Endothelial cell of umbilical vein (primary cell): Measurements from ENCODE around the gene SLC52A1. TPM values are rescaled to one million over a fixed set of nuclear protein-coding genes. Genes with fewer than 3 reads are reported as not detected.
A peak's percentile ranks its signal among the peaks of the same experiment; 100 is the strongest.

ENCODE experiments used
- BruUV-seq: library from RNA; stranded (reverse); fragments of 400-500 nt; replicated peaks from 2 replicates; lab custom pipeline; 2021; lab: Mats Ljungman, UMichigan
- CTCF ChIA-PET: fragments of 300-600, 350-600 bp; sonication (Branson Sonifier 250); formaldehyde crosslinking; loops from one replicate; lab custom pipeline; 2021; ENCODE audit warnings: antibody characterized with exemption, inconsistent platforms; lab: Charles Lee
- POLR2A ChIA-PET: fragments of 300-600, 350-600 bp; sonication (Branson Sonifier 250); formaldehyde crosslinking; loops from one replicate; lab custom pipeline; 2021; ENCODE audit warnings: antibody characterized with exemption, inconsistent platforms; lab: Charles Lee
- DNase-seq: peaks from one replicate; pipeline ENCODE4 v3.0.0-alpha.2; 2011; ENCODE audit warnings: low read depth, low spot score
- FAIRE-seq: peaks from 2 replicates; lab custom pipeline; 2011; peaks lifted over from hg19 to GRCh38; lab: Jason Lieb, UNC
- H2AFZ ChIP-seq: 2 replicates; pipeline ENCODE4 v1.6.0; 2012; ENCODE audit warnings: low read depth, low read length, control low read depth, inconsistent platforms
- H3K27ac ChIP-seq: 2 replicates; pipeline ENCODE4 v1.5.1; 2011; ENCODE audit warnings: low read depth, mild to moderate bottlenecking, control low read depth, low read length, moderate library complexity; ENCODE audit not compliant: insufficient read depth
- H3K27me3 ChIP-seq, 2 experiments: 2 replicates each; pipeline versions ENCODE4 v1.6.0 to v1.6.1; 2011; ENCODE audit warnings: low read length in 2 of 2, mixed read lengths in 1 of 2; ENCODE audit not compliant: control insufficient read depth in 2 of 2, insufficient read depth in 2 of 2
- H3K36me3 ChIP-seq, 2 experiments: 2 replicates in 1 of 2; 3 replicates in 1 of 2; pipeline ENCODE4 v1.5.1; 2011; ENCODE audit warnings: low read length in 2 of 2, mild to moderate bottlenecking in 1 of 2, moderate library complexity in 1 of 2; ENCODE audit not compliant: control insufficient read depth in 2 of 2, insufficient read depth in 2 of 2; ENCODE audit errors: extremely low read depth in 1 of 2
- H3K4me1 ChIP-seq: 3 replicates; pipeline ENCODE4 v1.5.1; 2011; ENCODE audit warnings: mild to moderate bottlenecking, low read length; ENCODE audit not compliant: control insufficient read depth, insufficient read depth; ENCODE audit errors: extremely low read depth
- H3K4me2 ChIP-seq: 2 replicates; pipeline ENCODE4 v1.6.1; 2011; ENCODE audit warnings: low read length, control low read depth, mixed read lengths; ENCODE audit not compliant: insufficient read depth
- H3K4me3 ChIP-seq, 3 experiments: fragments of 200-600 bp in 1 of 3; sonication (generic), shearing (Covaris generic) in 1 of 3; replicated peaks in 1 of 3; 2 replicates each; pipeline ENCODE4 v1.5.1; 2011 to 2016; ENCODE audit warnings: control low read depth in 3 of 3, low read length in 3 of 3, mild to moderate bottlenecking in 2 of 3, inconsistent platforms in 1 of 3, low read depth in 1 of 3, moderate library complexity in 1 of 3; ENCODE audit not compliant: insufficient read depth in 1 of 3
- H3K79me2 ChIP-seq: 2 replicates; pipeline ENCODE4 v1.6.0; 2012; ENCODE audit warnings: low read length, inconsistent platforms; ENCODE audit not compliant: control insufficient read depth, insufficient read depth
- H3K9ac ChIP-seq: replicated peaks from 2 replicates; pipeline ENCODE3; 2011; ENCODE audit warnings: low read length, control low read depth; ENCODE audit not compliant: insufficient read depth; ENCODE audit errors: extremely low read depth
- H3K9me1 ChIP-seq: replicated peaks from 3 replicates; pipeline ENCODE4 v1.6.0; 2011; ENCODE audit warnings: mild to moderate bottlenecking, low read length; ENCODE audit not compliant: control insufficient read depth, insufficient read depth; ENCODE audit errors: extremely low read depth
- H3K9me3 ChIP-seq: replicated peaks from 2 replicates; pipeline ENCODE4 v1.5.1; 2012; ENCODE audit warnings: low read length, inconsistent platforms; ENCODE audit not compliant: control insufficient read depth, insufficient read depth
- H4K20me1 ChIP-seq: replicated peaks from 2 replicates; pipeline ENCODE3; 2011; ENCODE audit warnings: mild to moderate bottlenecking, low read length; ENCODE audit not compliant: control insufficient read depth, insufficient read depth; ENCODE audit errors: extremely low read depth
- FOS ChIP-seq: IDR thresholded peaks from 2 replicates; pipeline ENCODE4 v1.6.1; 2011; ENCODE audit warnings: mild to moderate bottlenecking, low read length, moderate library complexity, borderline replicate concordance; ENCODE audit not compliant: insufficient read depth
- GATA2 ChIP-seq: IDR thresholded peaks from 2 replicates; pipeline ENCODE4 v1.7.0; 2011; ENCODE audit warnings: low read depth, mild to moderate bottlenecking, moderate library complexity, mixed read lengths, low read length; ENCODE audit not compliant: insufficient read length, insufficient read depth
- JUN ChIP-seq: IDR thresholded peaks from 2 replicates; pipeline ENCODE4 v1.6.1; 2011; ENCODE audit warnings: borderline replicate concordance, low read depth; ENCODE audit not compliant: insufficient read length, insufficient read depth
- MAX ChIP-seq: IDR thresholded peaks from 2 replicates; pipeline ENCODE4 v1.6.1; 2011; ENCODE audit not compliant: insufficient read depth, insufficient read length
- MYC ChIP-seq: IDR thresholded peaks from one replicate; pipeline ENCODE4 v1.6.1; 2011; ENCODE audit warnings: mild to moderate bottlenecking, low read depth, low read length
- POLR2A ChIP-seq: IDR thresholded peaks from 2 replicates; pipeline ENCODE4 v1.6.1; 2012; ENCODE audit warnings: low read depth, mild to moderate bottlenecking, control low read depth, low read length
- dilution Hi-C: fragments of 300-500 bp; cut with MboI; formaldehyde crosslinking; loops from one replicate; pipeline ENCODE4 v1.15.0; 2019; ENCODE audit warnings: low sequenced_read_pairs; ENCODE audit not compliant: extremely low pct_ligation_motif_present
- intact Hi-C: fragments of 100-400 bp; cut with micrococcal nuclease; formaldehyde crosslinking; loops from one replicate; pipeline ENCODE4 v1.10.0; 2022
- polyA plus RNA-seq, 4 experiments: library from polyadenylated mRNA; depleted of rRNA in 3 of 4; stranded (reverse) in 3 of 4; unstranded in 1 of 4; fragments of >200 nt; gene quantifications; 2 replicates each; pipeline versions ENCODE4 v1.2.1 to v1.2.3, GENCODE V29; 2011 to 2012; ENCODE audit warnings: missing spikeins in 1 of 4
- total RNA-seq: library from RNA; stranded (reverse); gene quantifications from 2 replicates; pipeline ENCODE4 v1.2.3, GENCODE V29; 2021

Gene SLC52A1
- total and polyA plus RNA-seq, 2 donors (not counting 3 experiments of a cell fraction or from before 2014, with no cell fraction given): 0.04 TPM; not detected in 1

- CTCF ChIA-PET: interaction anchor here (1.9 kb wide), 1 partner anchor 103 kb away, joined by 9 read pairs; no protein-coding TSS in a partner anchor
Measured at GRCh38 chr17:5011928-5012327, 23.3 kb downstream of the SLC52A1 start.

GRCh38 chr17:5003214-5003867, 31.9 kb downstream of the SLC52A1 start:
- no TSS peak for BruUV-seq
- no peaks in the 10 kb centered on the region for H3K9me1 ChIP-seq
- CTCF ChIA-PET: interaction anchor here (0.9 to 1.5 kb wide), 2 partner anchors 16 to 25 kb away, joined by 4 read pairs; partner anchors contain the start of gene CAMTA2
- DNase-seq (no peak), FAIRE-seq (no peak)
- no peak overlapping the region for H3K27ac ChIP-seq
- POLR2A ChIA-PET: no interaction called here
- no peaks in the 10 kb centered on the region for H3K27me3 ChIP-seq
- dilution Hi-C loops (no loop called here), intact Hi-C loops (no loop called here)
- H3K4me3 ChIP-seq: no peak overlapping the region
- peaks cover 29 to 64% of the 10 kb centered on the region in 2 experiments for H3K36me3 ChIP-seq
- no peaks in the 10 kb centered on the region for H4K20me1 ChIP-seq
- H3K79me2 ChIP-seq: peaks cover 29% of the 10 kb centered on the region
- H3K4me1 ChIP-seq: peaks cover 13% of the 10 kb centered on the region
- H3K9ac ChIP-seq: no peak overlapping the region
- H3K4me2 ChIP-seq: no peak overlapping the region
- H2AFZ ChIP-seq: no peak overlapping the region
- H3K9me3 ChIP-seq: no peaks in the 10 kb centered on the region
- TF ChIP-seq POLR2A: no peak
- TF ChIP-seq GATA2: no peak
- TF ChIP-seq JUN: no peak
- no peak for TF ChIP-seq FOS
- TF ChIP-seq MAX: no peak

More at GRCh38 chr17:5011928-5012327, 23.3 kb downstream of the SLC52A1 start:
- Histone ChIP-seq H3K4me3 (no peak overlapping the region), H3K27ac (peak overlapping the region; percentile 37), H3K27me3 (no peaks in the 10 kb centered on the region), H3K9me1 (no peaks in the 10 kb centered on the region), H3K36me3 (peaks cover 8 to 53% of the 10 kb centered on the region in 2 experiments), H3K9ac (no peak overlapping the region), H2AFZ (no peak overlapping the region), H3K4me1 (peaks cover 9% of the 10 kb centered on the region), H3K4me2 (no peak overlapping the region), H3K79me2 (no peaks in the 10 kb centered on the region), H4K20me1 (no peaks in the 10 kb centered on the region), H3K9me3 (no peaks in the 10 kb centered on the region)
- TF ChIP-seq FOS: peak; percentile 78
- TF ChIP-seq MYC: no peak
- FAIRE-seq (peak; percentile 86), DNase-seq (peak; percentile 47)
- intact Hi-C loops (no loop called here), dilution Hi-C loops (no loop called here)
- POLR2A ChIA-PET: no interaction called here
- no TSS peak for BruUV-seq
